HepG2 (cell line): ENCODE data around the gene ADCY9. TPM values are rescaled to one million over a fixed set of nuclear protein-coding genes. Genes with fewer than 3 reads are reported as not detected.

Experiments
- GTF2F1 ChIP-seq: fragments of 150-350 bp; IDR thresholded peaks from 2 replicates; pipeline ENCODE4 v1.6.1; 2014; ENCODE audit warnings: low read length
- HOXA5 ChIP-seq: sonication (generic); formaldehyde crosslinking; IDR thresholded peaks from 2 replicates; pipeline ENCODE4 v1.4.0; 2020; ENCODE audit warnings: missing genetic modification reagents
- KAT2B ChIP-seq: fragments of 150-350 bp; IDR thresholded peaks from 2 replicates; pipeline ENCODE4 v1.6.1; 2014; ENCODE audit warnings: low read depth, low read length, borderline replicate concordance
- KDM6A ChIP-seq: IDR thresholded peaks from 2 replicates; pipeline ENCODE4 v1.6.1; 2016; ENCODE audit warnings: low read depth
- LCORL ChIP-seq, 2 experiments: fragments of 450-650 bp in 1 of 2; sonication (generic) in 1 of 2; formaldehyde crosslinking in 1 of 2; IDR thresholded peaks; 2 replicates each; pipeline versions ENCODE4 v1.5.0 to v1.6.1; 2017 to 2020; ENCODE audit warnings: antibody characterized with exemption in 1 of 2, missing genetic modification reagents in 1 of 2
- MTF2 ChIP-seq: sonication (generic); formaldehyde crosslinking; IDR thresholded peaks from 2 replicates; pipeline ENCODE4 v1.5.0; 2020; ENCODE audit warnings: missing genetic modification reagents, borderline replicate concordance
- NR2F6 ChIP-seq, 2 experiments: IDR thresholded peaks; 2 replicates each; pipeline ENCODE4 v1.6.1; 2016; ENCODE audit warnings: antibody characterized with exemption in 1 of 2, mild to moderate bottlenecking in 1 of 2
- RFX3 ChIP-seq: IDR thresholded peaks from 2 replicates; pipeline ENCODE4 v1.6.1; 2016; ENCODE audit warnings: missing biosample characterization, missing genetic modification reagents
- RNF2 ChIP-seq: fragments of 450-650 bp; conservative IDR thresholded peaks from 2 replicates; pipeline ENCODE4 v1.6.1; 2016; ENCODE audit warnings: low read depth
- SALL1 ChIP-seq: sonication (generic); formaldehyde crosslinking; IDR thresholded peaks from 2 replicates; pipeline ENCODE4 v1.8.0; 2022; ENCODE audit warnings: mild to moderate bottlenecking, missing genetic modification reagents
- SP1 ChIP-seq, 2 experiments: fragments of 450-650 bp in 1 of 2; sonication (generic) in 1 of 2; formaldehyde crosslinking in 1 of 2; IDR thresholded peaks; 2 replicates each; pipeline versions ENCODE4 v1.4.0 to v1.6.1; 2016 to 2020; ENCODE audit warnings: missing genetic modification reagents in 1 of 2
- THAP11 ChIP-seq: IDR thresholded peaks from 2 replicates; pipeline ENCODE4 v1.6.1; 2016; ENCODE audit warnings: missing biosample characterization, missing genetic modification reagents
- ZNF124 ChIP-seq: sonication (generic); formaldehyde crosslinking; IDR thresholded peaks from 2 replicates; pipeline ENCODE4 v1.4.0; 2020; ENCODE audit warnings: missing genetic modification reagents
- ZNF138 ChIP-seq: sonication (generic); formaldehyde crosslinking; IDR thresholded peaks from 2 replicates; pipeline ENCODE4 v1.5.0; 2020; ENCODE audit warnings: mild to moderate bottlenecking, low read depth, missing genetic modification reagents
- ZNF24 ChIP-seq: fragments of 450-650 bp; IDR thresholded peaks from 2 replicates; pipeline ENCODE4 v1.6.1; 2017; ENCODE audit warnings: antibody characterized with exemption, mild to moderate bottlenecking
- ZNF33B ChIP-seq: sonication (generic); formaldehyde crosslinking; IDR thresholded peaks from 2 replicates; pipeline ENCODE4 v1.5.1; 2020; ENCODE audit warnings: mild to moderate bottlenecking, missing genetic modification reagents
- ZNF660 ChIP-seq: sonication (generic); formaldehyde crosslinking; IDR thresholded peaks from 2 replicates; pipeline ENCODE4 v1.5.1; 2020; ENCODE audit warnings: mild to moderate bottlenecking, low read depth, missing genetic modification reagents, borderline replicate concordance
- ZNF766 ChIP-seq: sonication (generic); formaldehyde crosslinking; IDR thresholded peaks from 2 replicates; pipeline ENCODE4 v1.5.0; 2020; ENCODE audit warnings: missing genetic modification reagents, borderline replicate concordance
- ZSCAN29 ChIP-seq: sonication (generic); formaldehyde crosslinking; conservative IDR thresholded peaks from 2 replicates; pipeline ENCODE4 v1.4.0; 2020; ENCODE audit warnings: mild to moderate bottlenecking, missing genetic modification reagents
- polyA plus RNA-seq, 8 experiments: library from polyadenylated mRNA; depleted of rRNA in 3 of 8; stranded (reverse) in 7 of 8; unstranded in 1 of 8; fragments of >200 nt; fragmentation: Illumina TruSeq in 4 of 8; extraction: Trizol in 4 of 8; gene quantifications; 2 replicates each; pipeline versions ENCODE4 v1.2.1 to v1.2.3, GENCODE V29; 2011 to 2016; ENCODE audit warnings: low read depth in 4 of 8, missing spikeins in 1 of 8, mixed read lengths in 1 of 8; ENCODE audit not compliant: insufficient read depth in 1 of 8
- total RNA-seq, 5 experiments: library from RNA; depleted of rRNA; stranded (reverse); fragments of >200 nt; fragmentation: Illumina TruSeq; extraction: Trizol; gene quantifications; 2 replicates each; pipeline ENCODE4 v1.2.3, GENCODE V29; 2016; ENCODE audit warnings: low read depth in 1 of 5
- TF ChIP-seq, protein P1 (sequence below): IDR thresholded peaks from 2 replicates; pipeline ENCODE4 v1.6.1; 2016
- TF ChIP-seq, protein P2 (sequence below): sonication (generic); formaldehyde crosslinking; IDR thresholded peaks from 2 replicates; pipeline ENCODE4 v1.5.1; 2020; ENCODE audit warnings: missing genetic modification reagents, mild to moderate bottlenecking, borderline replicate concordance
- TF ChIP-seq, protein P3 (sequence below), 2 experiments: IDR thresholded peaks; 2 replicates each; pipeline ENCODE4 v1.6.1; 2011 to 2012; ENCODE audit warnings: low read length in 2 of 2, borderline replicate concordance in 1 of 2, low read depth in 1 of 2, mild to moderate bottlenecking in 1 of 2, moderate library complexity in 1 of 2

Gene ADCY9
- total and polyA plus RNA-seq, 2 of the 13 experiments (the other 11 are each of a cell fraction or from before 2014, with no cell fraction given): 11.2 to 13.9 TPM

DNA sequence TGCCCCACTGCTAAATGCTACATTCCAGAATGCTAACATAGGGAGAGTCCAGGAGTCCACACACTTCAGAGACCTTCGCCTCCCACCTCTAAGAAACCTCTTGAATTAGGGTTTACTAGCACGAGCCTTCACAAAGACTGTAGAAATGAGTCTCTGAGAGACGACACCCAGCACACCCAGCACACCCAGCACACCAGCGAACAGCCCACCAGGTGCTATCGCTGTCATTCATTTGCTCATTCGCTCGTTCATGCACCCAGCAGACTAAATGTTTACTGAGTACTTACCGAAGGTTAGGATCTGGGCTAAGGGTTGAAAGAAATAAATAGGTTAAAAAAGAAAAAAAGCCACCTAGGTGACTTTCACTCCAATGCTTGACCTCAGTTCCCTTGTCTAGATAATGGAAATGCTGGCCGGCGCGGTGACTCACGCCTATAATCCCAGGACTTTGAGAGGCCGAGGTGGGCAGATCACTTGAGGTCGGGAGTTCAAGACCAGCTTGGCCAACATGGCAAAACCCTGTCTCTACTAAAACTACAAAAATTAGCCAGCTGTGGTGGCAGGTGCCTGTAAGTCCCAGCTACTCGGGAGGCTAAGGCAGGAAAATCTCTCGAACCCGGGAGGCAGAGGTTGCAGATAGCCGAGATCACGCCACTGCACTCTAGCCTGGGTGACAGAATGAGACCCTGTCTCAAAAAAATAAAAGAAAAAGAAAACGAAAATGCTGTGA lies 100.8 kb downstream of the ADCY9 start (continued):
- TF ChIP-seq, protein P1, sequence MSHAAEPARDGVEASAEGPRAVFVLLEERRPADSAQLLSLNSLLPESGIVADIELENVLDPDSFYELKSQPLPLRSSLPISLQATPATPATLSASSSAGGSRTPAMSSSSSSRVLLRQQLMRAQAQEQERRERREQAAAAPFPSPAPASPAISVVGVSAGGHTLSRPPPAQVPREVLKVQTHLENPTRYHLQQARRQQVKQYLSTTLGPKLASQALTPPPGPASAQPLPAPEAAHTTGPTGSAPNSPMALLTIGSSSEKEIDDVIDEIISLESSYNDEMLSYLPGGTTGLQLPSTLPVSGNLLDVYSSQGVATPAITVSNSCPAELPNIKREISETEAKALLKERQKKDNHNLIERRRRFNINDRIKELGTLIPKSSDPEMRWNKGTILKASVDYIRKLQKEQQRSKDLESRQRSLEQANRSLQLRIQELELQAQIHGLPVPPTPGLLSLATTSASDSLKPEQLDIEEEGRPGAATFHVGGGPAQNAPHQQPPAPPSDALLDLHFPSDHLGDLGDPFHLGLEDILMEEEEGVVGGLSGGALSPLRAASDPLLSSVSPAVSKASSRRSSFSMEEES (CRISPR knock-in tag): no peak
- no peak for TF ChIP-seq ZNF660 (CRISPR knock-in tag)
- TF ChIP-seq GTF2F1: no peak
- TF ChIP-seq NR2F6 (IDR thresholded peaks at IDR 0.05): peak; percentile 66; the same call in 1 of the 2 replicates
- TF ChIP-seq NR2F6 (CRISPR knock-in tag; IDR thresholded peaks at IDR 0.05): peak; percentile 61
- no peak for TF ChIP-seq ZNF33B
- peak; percentile 98 for TF ChIP-seq ZNF766 (CRISPR knock-in tag)
- no peak for TF ChIP-seq HOXA5 (CRISPR knock-in tag)
- no peak for TF ChIP-seq SP1 (IDR thresholded peaks at IDR 0.05)
- TF ChIP-seq SP1 (CRISPR knock-in tag; IDR thresholded peaks at IDR 0.05): no peak
- TF ChIP-seq KDM6A (CRISPR knock-in tag): no peak
- peak; percentile 72; the same call in 1 of the 2 replicates for TF ChIP-seq SALL1 (CRISPR knock-in tag)
- TF ChIP-seq, protein P2, sequence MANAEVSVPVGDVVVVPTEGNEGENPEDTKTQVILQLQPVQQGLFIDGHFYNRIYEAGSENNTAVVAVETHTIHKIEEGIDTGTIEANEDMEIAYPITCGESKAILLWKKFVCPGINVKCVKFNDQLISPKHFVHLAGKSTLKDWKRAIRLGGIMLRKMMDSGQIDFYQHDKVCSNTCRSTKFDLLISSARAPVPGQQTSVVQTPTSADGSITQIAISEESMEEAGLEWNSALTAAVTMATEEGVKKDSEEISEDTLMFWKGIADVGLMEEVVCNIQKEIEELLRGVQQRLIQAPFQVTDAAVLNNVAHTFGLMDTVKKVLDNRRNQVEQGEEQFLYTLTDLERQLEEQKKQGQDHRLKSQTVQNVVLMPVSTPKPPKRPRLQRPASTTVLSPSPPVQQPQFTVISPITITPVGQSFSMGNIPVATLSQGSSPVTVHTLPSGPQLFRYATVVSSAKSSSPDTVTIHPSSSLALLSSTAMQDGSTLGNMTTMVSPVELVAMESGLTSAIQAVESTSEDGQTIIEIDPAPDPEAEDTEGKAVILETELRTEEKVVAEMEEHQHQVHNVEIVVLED (CRISPR knock-in tag): 0 out of 2 replicates have a peak, but pooled peaks have one; percentile 19
- no peak for TF ChIP-seq ZNF138 (CRISPR knock-in tag)
- TF ChIP-seq KAT2B: no peak
- no peak for TF ChIP-seq RFX3 (CRISPR knock-in tag)
- TF ChIP-seq THAP11: no peak; the same call in 1 of the 2 replicates
- TF ChIP-seq, protein P3, sequence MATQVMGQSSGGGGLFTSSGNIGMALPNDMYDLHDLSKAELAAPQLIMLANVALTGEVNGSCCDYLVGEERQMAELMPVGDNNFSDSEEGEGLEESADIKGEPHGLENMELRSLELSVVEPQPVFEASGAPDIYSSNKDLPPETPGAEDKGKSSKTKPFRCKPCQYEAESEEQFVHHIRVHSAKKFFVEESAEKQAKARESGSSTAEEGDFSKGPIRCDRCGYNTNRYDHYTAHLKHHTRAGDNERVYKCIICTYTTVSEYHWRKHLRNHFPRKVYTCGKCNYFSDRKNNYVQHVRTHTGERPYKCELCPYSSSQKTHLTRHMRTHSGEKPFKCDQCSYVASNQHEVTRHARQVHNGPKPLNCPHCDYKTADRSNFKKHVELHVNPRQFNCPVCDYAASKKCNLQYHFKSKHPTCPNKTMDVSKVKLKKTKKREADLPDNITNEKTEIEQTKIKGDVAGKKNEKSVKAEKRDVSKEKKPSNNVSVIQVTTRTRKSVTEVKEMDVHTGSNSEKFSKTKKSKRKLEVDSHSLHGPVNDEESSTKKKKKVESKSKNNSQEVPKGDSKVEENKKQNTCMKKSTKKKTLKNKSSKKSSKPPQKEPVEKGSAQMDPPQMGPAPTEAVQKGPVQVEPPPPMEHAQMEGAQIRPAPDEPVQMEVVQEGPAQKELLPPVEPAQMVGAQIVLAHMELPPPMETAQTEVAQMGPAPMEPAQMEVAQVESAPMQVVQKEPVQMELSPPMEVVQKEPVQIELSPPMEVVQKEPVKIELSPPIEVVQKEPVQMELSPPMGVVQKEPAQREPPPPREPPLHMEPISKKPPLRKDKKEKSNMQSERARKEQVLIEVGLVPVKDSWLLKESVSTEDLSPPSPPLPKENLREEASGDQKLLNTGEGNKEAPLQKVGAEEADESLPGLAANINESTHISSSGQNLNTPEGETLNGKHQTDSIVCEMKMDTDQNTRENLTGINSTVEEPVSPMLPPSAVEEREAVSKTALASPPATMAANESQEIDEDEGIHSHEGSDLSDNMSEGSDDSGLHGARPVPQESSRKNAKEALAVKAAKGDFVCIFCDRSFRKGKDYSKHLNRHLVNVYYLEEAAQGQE (IDR thresholded peaks at IDR 0.05; ENCODE audit: borderline replicate concordance in 1 of 2, low read depth in 1 of 2, low read length in 2 of 2): no peak
- TF ChIP-seq ZSCAN29 (CRISPR knock-in tag): no peak
- TF ChIP-seq LCORL (IDR thresholded peaks at IDR 0.05): no peak
- TF ChIP-seq LCORL (CRISPR knock-in tag; IDR thresholded peaks at IDR 0.05): peak; percentile 73
- no peak for TF ChIP-seq MTF2
- peak; percentile 86 for TF ChIP-seq ZNF24
- TF ChIP-seq RNF2: no peak
- TF ChIP-seq ZNF124 (CRISPR knock-in tag): no peak
